HG02610 (cell line): Measurements from ENCODE around the gene CA10.

Experiments used
- ATAC-seq: cut with Tn5 transposase; IDR thresholded peaks from one replicate; pipeline ENCODE4 v1.9.1; 2021; ENCODE audit warnings: mild to moderate bottlenecking, moderate library complexity; ENCODE audit not compliant: unreplicated experiment

Gene CA10

DNA sequence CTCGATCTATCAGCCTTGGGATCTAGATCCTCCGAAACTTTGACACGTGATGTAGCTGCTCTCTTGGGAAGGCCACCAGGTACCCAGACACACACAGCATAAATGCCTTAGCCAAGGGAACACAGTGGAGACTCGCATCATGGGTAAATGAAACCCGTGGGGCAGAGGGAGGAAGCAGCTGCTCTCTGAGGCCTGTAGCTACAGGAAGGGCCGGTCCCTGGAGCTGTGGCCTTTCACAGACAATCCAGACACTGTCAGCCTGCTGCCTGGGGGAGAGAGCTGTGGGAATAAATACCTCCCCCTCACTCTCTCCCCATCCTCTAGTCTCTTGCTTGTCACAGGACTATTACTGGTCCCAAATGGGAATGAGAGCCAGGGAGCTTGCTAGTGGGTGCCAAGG is 546.9 kb downstream of the CA10 start:
- no peak for ATAC-seq

- ATAC-seq: no peak
Measured at GRCh38 chr17:51610834-51611233, 547.7 kb downstream of the CA10 start.

DNA sequence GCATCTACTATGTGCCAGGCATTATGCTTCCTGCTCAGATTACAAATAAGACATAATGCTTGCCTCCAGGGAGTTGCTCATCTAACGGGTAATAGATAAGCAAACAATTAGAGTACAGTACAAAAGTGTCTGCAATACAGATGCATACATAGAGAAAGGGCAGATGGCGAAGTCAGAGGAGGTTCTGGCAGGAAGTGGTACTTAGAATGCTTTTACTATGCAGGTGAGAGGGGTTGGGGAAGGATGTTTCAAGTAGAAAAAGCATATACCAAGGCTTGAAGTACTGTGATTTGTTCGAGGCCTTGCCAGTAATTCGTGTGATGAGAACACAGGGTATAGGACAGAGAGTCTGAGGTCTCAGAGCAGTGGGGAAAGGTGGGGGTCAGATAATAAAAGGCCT is 548.4 kb downstream of the CA10 start:
- no peak for ATAC-seq

- no peak for ATAC-seq
Measured at GRCh38 chr17:51608251-51608933, 550.1 kb downstream of the CA10 start.

DNA sequence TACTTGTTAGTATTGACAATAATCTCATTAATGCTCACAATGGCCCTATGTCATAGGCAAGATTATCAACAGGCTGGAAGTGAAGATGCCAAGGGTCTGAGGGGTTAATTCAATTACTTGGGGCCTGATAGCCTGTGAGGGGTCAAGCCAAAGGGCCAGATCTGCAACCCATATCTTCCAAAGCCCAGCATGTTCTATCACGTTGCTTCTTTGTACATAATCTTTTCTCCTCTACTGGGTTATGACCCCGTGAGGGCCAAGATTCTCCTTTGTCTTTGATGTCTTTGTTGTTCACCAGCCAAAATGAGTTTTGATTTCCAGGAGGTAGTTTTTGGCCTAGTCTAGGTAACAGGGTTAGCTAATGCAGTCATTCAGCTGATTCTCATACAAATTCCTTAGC is 551.0 kb downstream of the CA10 start:
- no peak for ATAC-seq

DNA sequence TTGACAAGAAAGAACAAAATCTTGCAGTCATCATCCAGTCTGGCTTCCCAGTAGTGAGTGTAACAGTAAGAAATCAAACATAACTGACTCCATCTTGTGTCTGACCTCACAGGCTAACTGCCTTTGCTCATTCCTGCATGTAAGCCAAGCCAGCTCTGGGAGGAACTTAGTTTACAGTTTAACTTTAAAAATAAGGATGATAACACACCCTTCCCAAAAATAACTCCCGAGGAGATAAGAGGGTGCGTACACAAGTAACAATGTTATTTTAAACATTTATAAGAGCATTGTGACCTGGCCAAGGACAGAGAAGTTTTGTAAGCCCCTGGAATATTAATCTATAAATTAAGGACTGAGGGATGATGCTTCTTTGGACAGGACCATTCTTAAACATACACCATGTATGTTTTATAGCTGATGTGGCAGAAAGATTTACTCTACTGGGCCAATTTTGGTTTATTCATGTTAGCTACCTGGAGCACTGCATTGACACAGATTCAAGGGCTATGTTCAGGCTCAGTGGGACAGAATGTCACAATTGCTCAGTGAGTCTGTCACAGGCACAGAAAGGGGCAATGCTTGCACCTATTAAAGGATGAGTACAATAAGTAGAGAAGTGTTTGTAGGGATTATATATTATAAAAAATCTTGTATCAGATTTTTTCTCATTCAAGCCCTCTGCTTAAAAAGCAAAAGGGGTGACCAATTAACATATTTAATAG is 554.1 kb downstream of the CA10 start:
- ATAC-seq: no peak

DNA sequence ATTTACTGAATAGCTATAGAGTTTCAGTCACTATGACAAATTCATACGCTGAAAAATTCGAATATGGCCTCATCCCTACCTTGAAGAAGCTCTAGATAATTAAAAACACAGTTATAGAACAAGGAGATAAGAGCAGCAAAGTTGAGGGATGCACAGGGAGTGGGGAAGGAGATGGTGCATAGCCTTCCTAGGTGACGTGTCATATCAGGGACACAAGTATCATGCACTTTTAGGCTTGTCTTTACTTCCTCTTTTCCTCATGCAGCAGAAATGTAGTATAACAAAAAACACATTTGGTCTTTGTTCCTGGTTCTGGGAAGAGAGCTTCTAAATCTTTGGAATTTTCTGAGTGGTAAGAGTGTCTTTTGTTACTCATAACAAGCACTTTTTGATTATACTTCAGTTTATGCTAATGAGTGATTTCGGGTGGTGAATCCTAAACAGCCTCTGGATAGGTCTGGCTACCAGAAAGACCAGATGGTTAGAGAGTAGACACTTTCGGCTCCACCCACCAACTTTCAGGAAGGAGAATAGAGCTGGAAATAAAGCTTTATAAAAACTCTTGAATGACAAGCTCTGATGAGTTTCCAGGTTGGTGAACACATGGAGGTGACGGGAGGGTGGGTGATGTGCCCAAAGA is 556.8 kb downstream of the CA10 start:
- no peak for ATAC-seq

DNA sequence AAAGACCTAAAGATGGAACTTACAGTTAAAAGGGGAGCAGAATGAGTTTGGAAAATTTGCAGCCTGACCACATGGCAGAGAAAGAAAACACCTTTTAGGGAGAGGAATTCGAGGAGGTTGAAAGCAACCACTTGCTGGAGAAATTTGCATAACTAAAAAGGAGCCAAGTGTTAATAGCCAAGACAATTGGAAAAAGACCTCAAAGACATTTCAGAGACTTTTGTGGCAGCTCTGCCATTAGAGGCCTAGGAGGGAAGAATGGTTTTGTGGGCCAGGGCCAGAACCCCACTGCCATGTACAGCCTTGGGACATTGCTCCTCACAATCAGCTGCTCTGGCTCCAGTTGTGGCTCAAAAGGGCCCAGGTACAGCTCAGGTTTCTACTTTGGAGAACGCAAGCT is 559.7 kb downstream of the CA10 start:
- ATAC-seq: no peak

DNA sequence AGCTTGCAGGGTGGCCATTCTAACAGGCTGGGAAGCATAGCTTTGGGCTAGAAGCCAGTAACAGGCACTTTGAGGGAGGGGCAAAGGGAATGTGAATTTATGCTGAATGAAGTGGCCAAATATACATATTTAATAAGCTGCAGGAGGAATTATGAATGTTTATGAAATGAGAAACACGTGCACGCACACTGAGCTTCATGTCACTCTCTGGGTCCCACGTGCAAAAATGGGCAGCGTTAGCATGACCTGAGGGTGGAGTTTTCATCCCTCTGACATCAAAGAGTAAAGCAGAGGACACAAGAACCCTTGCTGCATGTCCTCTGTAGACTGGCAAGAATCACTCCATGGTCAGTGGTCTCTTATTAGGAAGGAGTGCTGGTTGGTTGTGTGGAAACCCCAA is 561.2 kb downstream of the CA10 start:
- ATAC-seq: no peak

- no peak for ATAC-seq
Measured at GRCh38 chr17:51595826-51596398, 562.6 kb downstream of the CA10 start.

- no peak for ATAC-seq
Measured at GRCh38 chr17:51590071-51590656, 568.4 kb downstream of the CA10 start.

GRCh38 chr17:51588063-51588462 is 570.5 kb downstream of the CA10 start:
- ATAC-seq: no peak

GRCh38 chr17:51587516-51587915 is 571.0 kb downstream of the CA10 start:
- no peak for ATAC-seq

DNA sequence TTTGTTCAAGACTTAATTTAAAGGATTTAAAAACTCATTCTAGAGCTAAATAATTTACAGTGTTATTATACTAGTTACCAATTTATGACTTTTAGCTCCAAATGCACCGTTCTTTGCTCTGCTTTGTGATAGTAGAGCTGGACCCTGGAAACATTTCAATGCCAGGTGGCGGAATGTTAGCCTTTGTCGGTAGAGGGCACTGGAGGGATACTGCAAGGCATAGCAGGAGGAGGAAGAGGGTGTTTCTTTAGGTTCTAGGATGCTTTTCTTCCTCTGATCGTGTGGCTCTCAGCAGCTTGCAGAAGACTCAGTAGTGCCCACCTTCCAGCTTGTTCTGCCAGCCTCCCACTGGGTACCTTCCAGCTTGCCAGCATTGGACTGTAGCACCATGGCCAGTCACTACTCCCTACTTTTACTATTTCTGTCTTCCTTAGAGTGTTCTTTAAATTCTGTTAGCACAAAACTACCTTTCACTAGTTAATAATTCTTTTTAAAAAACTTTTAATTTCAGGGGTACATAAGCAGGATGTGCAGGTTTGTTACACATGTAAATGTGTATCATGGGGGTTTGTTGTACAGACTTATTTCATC is 572.9 kb downstream of the CA10 start:
- no peak for ATAC-seq

GRCh38 chr17:51580869-51581268 is 577.6 kb downstream of the CA10 start:
- ATAC-seq: no peak
